K562 (cell line): ENCODE data around the gene NKX2-2. TPM values are rescaled to one million over a fixed set of nuclear protein-coding genes. Genes with fewer than 3 reads are reported as not detected.

Source experiments
- ATAC-seq: fragments of 200-7000 bp; cut with Tn5 transposase; 3 replicates; pipeline ENCODE4 v1.9.1; 2020; ENCODE audit warnings: moderate library complexity
- BruUV-seq: library from RNA; stranded (reverse); fragments of 400-500 nt; replicated peaks from 2 replicates; lab custom pipeline; 2021; lab: Mats Ljungman, UMichigan
- CTCF ChIA-PET: fragments of 300-600 bp; formaldehyde crosslinking; extraction: SDS; loops from one replicate; lab custom pipeline; 2021; ENCODE audit warnings: low intra/inter-chr PET ratio; lab: Yijun Ruan, JAX
- POLR2A ChIA-PET: fragments of 300-600, 350-650 bp; sonication (Branson Sonifier 250); formaldehyde crosslinking; extraction: SDS; loops from one replicate; lab custom pipeline; 2021; ENCODE audit warnings: antibody characterized with exemption, inconsistent platforms; lab: Yijun Ruan, JAX
- DNase-seq, 4 experiments: peaks; one replicate each; pipeline versions ENCODE4 v3.0.0 to v3.0.0-alpha.2; 2011 to 2018; ENCODE audit warnings: low spot score in 3 of 4, mixed read lengths in 3 of 4; ENCODE audit errors: extremely low read depth in 1 of 4
- FAIRE-seq: peaks from 2 replicates; lab custom pipeline; 2011; peaks lifted over from hg19 to GRCh38; lab: Jason Lieb, UNC
- H2AFZ ChIP-seq: 2 replicates; pipeline ENCODE4 v1.6.0; 2011; ENCODE audit warnings: low read depth, low read length, control low read depth, inconsistent platforms
- H3K27ac ChIP-seq: fragments of 200-600 bp; 3 replicates; pipeline ENCODE4 v1.8.0; 2011; ENCODE audit warnings: low read depth, mild to moderate bottlenecking, control low read depth, inconsistent platforms, low read length, moderate library complexity, mixed read lengths; ENCODE audit errors: extremely low read depth
- H3K27me3 ChIP-seq, 2 experiments: fragments of 300-600 bp in 1 of 2; 2 replicates in 1 of 2; 3 replicates in 1 of 2; pipeline versions ENCODE4 v1.6.0 to v1.8.0; 2011; ENCODE audit warnings: inconsistent platforms in 2 of 2, low read length in 2 of 2, mild to moderate bottlenecking in 1 of 2, mixed read lengths in 1 of 2, moderate library complexity in 1 of 2; ENCODE audit not compliant: control insufficient read depth in 2 of 2, insufficient read depth in 2 of 2
- H3K36me3 ChIP-seq: fragments of 300-600 bp; 3 replicates; pipeline ENCODE4 v1.8.0; 2011; ENCODE audit warnings: mild to moderate bottlenecking, low read length, inconsistent platforms; ENCODE audit not compliant: control insufficient read depth, insufficient read depth
- H3K4me1 ChIP-seq, 2 experiments: fragments of 200-600 bp in 1 of 2; replicated peaks in 1 of 2; 2 replicates in 1 of 2; 3 replicates in 1 of 2; pipeline versions ENCODE4 v1.5.1 to v1.8.0; 2011; ENCODE audit warnings: inconsistent platforms in 2 of 2, low read length in 2 of 2, mild to moderate bottlenecking in 1 of 2, mixed read lengths in 1 of 2, moderate library complexity in 1 of 2; ENCODE audit not compliant: control insufficient read depth in 2 of 2, insufficient read depth in 2 of 2
- H3K4me2 ChIP-seq: 2 replicates; pipeline ENCODE4 v1.6.1; 2011; ENCODE audit warnings: low read length, control low read depth, inconsistent platforms, mixed read lengths; ENCODE audit not compliant: insufficient read depth
- H3K4me3 ChIP-seq: fragments of 200-600 bp; sonication (generic), shearing (Covaris generic); 2 replicates; pipeline ENCODE4 v1.5.1; 2016; ENCODE audit warnings: control low read depth, inconsistent platforms
- H3K79me2 ChIP-seq: fragments of 200-600 bp; 3 replicates; pipeline ENCODE4 v1.8.0; 2011; ENCODE audit warnings: low read length, inconsistent platforms; ENCODE audit not compliant: control insufficient read depth, insufficient read depth
- H3K9ac ChIP-seq, 2 experiments: 2 replicates each; pipeline versions ENCODE4 v1.6.0 to v1.6.1; 2011; ENCODE audit warnings: low read depth in 2 of 2, low read length in 2 of 2, control low read depth in 1 of 2, inconsistent platforms in 1 of 2, mild to moderate bottlenecking in 1 of 2, mixed read lengths in 1 of 2; ENCODE audit not compliant: insufficient read depth in 1 of 2
- H3K9me1 ChIP-seq: one replicate; pipeline ENCODE4 v1.6.0; 2011; ENCODE audit warnings: inconsistent platforms, mild to moderate bottlenecking, low read length, moderate library complexity; ENCODE audit not compliant: control insufficient read depth, insufficient read depth
- H3K9me3 ChIP-seq: replicated peaks from 2 replicates; pipeline ENCODE4 v1.5.1; 2011; ENCODE audit warnings: low read depth, low read length, inconsistent platforms; ENCODE audit not compliant: control insufficient read depth, insufficient read depth
- H4K20me1 ChIP-seq: replicated peaks from 2 replicates; pipeline ENCODE4 v1.6.1; 2011; ENCODE audit warnings: low read length, inconsistent platforms, mixed read lengths; ENCODE audit not compliant: control insufficient read depth, insufficient read depth
- CGGBP1 ChIP-seq: fragments of 250-450 bp; sonication (Bioruptor Pico); IDR thresholded peaks from 2 replicates; pipeline ENCODE4 v1.9.0; 2021; ENCODE audit warnings: mild to moderate bottlenecking
- HMG20A ChIP-seq: fragments of 450-650 bp; formaldehyde crosslinking; conservative IDR thresholded peaks from 2 replicates; pipeline ENCODE4 v1.4.0; 2020; ENCODE audit warnings: mild to moderate bottlenecking, mixed read lengths
- MAFF ChIP-seq: IDR thresholded peaks from 2 replicates; pipeline ENCODE4 v1.6.1; 2012; ENCODE audit warnings: low read length, improper control_type of control experiment
- NFATC3 ChIP-seq: fragments of 450-650 bp; IDR thresholded peaks from 2 replicates; pipeline ENCODE4 v1.6.1; 2017; ENCODE audit warnings: mild to moderate bottlenecking
- SRSF9 ChIP-seq: fragments of 200-400 bp; formaldehyde crosslinking; IDR thresholded peaks from 2 replicates; pipeline ENCODE4 v1.6.1; 2017; ENCODE audit warnings: low read depth, low read length, borderline replicate concordance
- WGBS: fragments of 100-300 bp; shearing (Covaris generic); methylation state at CpG from one replicate; pipeline ENCODE4 v1.1.6; 2016; ENCODE audit warnings: low coverage, mixed read lengths; ENCODE audit not compliant: insufficient coverage; ENCODE audit errors: missing lambda C conversion rate; 5-methylcytosine and 5-hydroxymethylcytosine counted together
- in situ Hi-C: fragments of 300-500 bp; cut with MboI; formaldehyde crosslinking; loops from 4 replicates; pipeline ENCODE4 v1.15.0; 2018; ENCODE audit warnings: inconsistent platforms, mixed read lengths
- intact Hi-C: fragments of 100-400 bp; cut with micrococcal nuclease; formaldehyde crosslinking; loops from 2 replicates; pipeline ENCODE4 v1.14.2; 2022
- polyA plus RNA-seq, 8 experiments: library from polyadenylated mRNA; depleted of rRNA in 4 of 8; stranded (reverse) in 5 of 8; unstranded in 3 of 8; fragments of >200 nt; fragmentation: Nextera tagmentation in 2 of 8; fragmentation: Illumina TruSeq in 1 of 8; extraction: Ambion mirVana in 2 of 8; extraction: Trizol in 1 of 8; gene quantifications; 2 replicates each; pipeline versions ENCODE4 v1.2.1 to v1.2.3, GENCODE V29; 2011 to 2014; ENCODE audit warnings: inconsistent platforms in 1 of 8, missing spikeins in 1 of 8
- total RNA-seq, 7 experiments: library from RNA; depleted of rRNA in 6 of 7; stranded (reverse); fragments of >200 nt in 6 of 7; fragmentation: Illumina TruSeq in 2 of 7; extraction: Trizol in 2 of 7; gene quantifications; 2 replicates each; pipeline versions ENCODE4 v1.2.1 to v1.2.3, GENCODE V29; 2011 to 2021; ENCODE audit warnings: low replicate concordance in 1 of 7
- TF ChIP-seq, protein P1 (sequence below): fragments of 200-800 bp; sonication (Bioruptor generic); IDR thresholded peaks from 2 replicates; pipeline ENCODE4 v1.6.1; 2017; ENCODE audit warnings: missing genetic modification characterization, missing compliant biosample characterization

NKX2-2 gene
- total and polyA plus RNA-seq, 9 of the 15 experiments (the other 6 are each of a cell fraction or from before 2014, with no cell fraction given), result 0.04 TPM; not detected in 8

DNA sequence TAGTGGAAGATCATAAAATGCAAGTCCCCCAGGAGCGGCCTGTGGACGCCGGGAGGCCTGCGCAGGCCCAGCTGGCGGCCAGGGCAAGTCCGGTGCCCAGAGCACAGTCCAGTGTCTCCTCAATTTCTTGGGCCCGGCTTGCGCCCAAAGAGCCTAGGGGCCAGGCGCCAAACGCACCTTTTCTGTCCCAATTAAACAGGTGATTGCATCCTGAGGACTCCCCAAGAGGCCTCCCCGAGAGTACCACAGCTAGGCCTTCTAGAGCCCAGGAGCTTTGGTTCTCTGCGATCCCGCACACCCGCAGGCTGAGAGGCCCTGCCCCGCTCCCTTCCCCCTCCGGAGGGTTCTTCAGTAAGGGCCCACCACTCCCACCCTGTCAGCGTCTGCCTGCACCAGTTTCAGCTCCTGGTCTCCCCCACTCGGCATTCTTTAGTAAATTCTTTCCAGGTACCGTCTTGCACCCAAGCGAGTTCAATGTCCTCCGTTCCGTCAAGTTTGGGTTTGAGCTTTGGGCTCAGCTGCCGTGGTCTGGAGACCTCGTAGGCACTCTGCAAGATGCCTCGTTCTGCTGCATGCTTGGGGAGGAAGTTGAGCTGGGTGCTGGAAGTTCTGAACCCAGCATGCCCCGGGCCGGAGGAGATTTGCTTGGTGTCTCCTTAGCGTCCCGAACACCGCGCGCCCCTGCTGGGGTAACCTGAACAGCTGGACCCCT is 3.9 kb upstream of the NKX2-2 start (continued):
- TF ChIP-seq, protein P1, sequence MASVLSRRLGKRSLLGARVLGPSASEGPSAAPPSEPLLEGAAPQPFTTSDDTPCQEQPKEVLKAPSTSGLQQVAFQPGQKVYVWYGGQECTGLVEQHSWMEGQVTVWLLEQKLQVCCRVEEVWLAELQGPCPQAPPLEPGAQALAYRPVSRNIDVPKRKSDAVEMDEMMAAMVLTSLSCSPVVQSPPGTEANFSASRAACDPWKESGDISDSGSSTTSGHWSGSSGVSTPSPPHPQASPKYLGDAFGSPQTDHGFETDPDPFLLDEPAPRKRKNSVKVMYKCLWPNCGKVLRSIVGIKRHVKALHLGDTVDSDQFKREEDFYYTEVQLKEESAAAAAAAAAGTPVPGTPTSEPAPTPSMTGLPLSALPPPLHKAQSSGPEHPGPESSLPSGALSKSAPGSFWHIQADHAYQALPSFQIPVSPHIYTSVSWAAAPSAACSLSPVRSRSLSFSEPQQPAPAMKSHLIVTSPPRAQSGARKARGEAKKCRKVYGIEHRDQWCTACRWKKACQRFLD (CRISPR knock-in tag), result no peak

- POLR2A ChIA-PET, result interaction anchor here (1.0 to 1.1 kb wide), 2 partner anchors 8 to 281 kb away, joined by 3 read pairs; no protein-coding TSS in a partner anchor
- H3K27me3 ChIP-seq, result peaks cover 3 to 45% of the 10 kb centered on the region in 2 experiments
Observed at GRCh38 chr20:21516861-21517565, 3.1 kb upstream of the NKX2-2 start.

More at GRCh38 chr20:21516861-21517565, 3.1 kb upstream of the NKX2-2 start:
- no peaks in the 10 kb centered on the region for H3K36me3 ChIP-seq
- intact Hi-C loops (no loop called here), in situ Hi-C loops (no loop called here)
- no peak overlapping the region for H2AFZ ChIP-seq
- no peak overlapping the region for H3K4me2 ChIP-seq
- no peak overlapping the region for H3K27ac ChIP-seq
- no peak for DNase-seq
- H3K4me1 ChIP-seq, result peaks cover 0 to 3% of the 10 kb centered on the region in 2 experiments; a peak in 1 of 5 replicates
- no TSS peak for BruUV-seq
- no peaks in the 10 kb centered on the region for H3K9me3 ChIP-seq
- no peaks in the 10 kb centered on the region for H3K79me2 ChIP-seq
- TF ChIP-seq HMG20A (CRISPR knock-in tag), result no peak
- TF ChIP-seq NFATC3, result no peak
- no peak for TF ChIP-seq MAFF
- no peak for TF ChIP-seq CGGBP1
- TF ChIP-seq SRSF9, result no peak
- TF ChIP-seq, all 486 proteins: peak for 0
- CTCF ChIA-PET, result no interaction called here
- Histone ChIP-seq H3K9ac (no peak overlapping the region), H3K4me3 (no peak overlapping the region), H3K9me1 (no peaks in the 10 kb centered on the region), H4K20me1 (no peaks in the 10 kb centered on the region)
- no peak for FAIRE-seq
- no peak for ATAC-seq
- WGBS, result 3% methylated on average over 24 of the region's 32 CpGs
